ENCODE results near the gene ZDHHC7. TPM values are rescaled to one million over a fixed set of nuclear protein-coding genes. Genes with fewer than 3 reads are reported as not detected.
A peak's percentile ranks its signal among the peaks of the same experiment; 100 is the strongest.

The ZDHHC7 gene
- total and polyA plus RNA-seq, 5 donors from 2014 or later, result 26.0 to 42.6 (median 37.4) TPM

GRCh38 chr16:85003725-85004586 lies 7.4 kb downstream of the ZDHHC7 start:
- no peak for DNase-seq
- no peak for ATAC-seq (ENCODE audit: low read depth in 2 of 2)

GRCh38 chr16:85003076-85003475 lies 8.3 kb downstream of the ZDHHC7 start:
- no peaks in the 10 kb centered on the region for H3K9me3 Mint-ChIP-seq
- ATAC-seq (ENCODE audit: low read depth in 2 of 2) (no peak), DNase-seq (no peak)
- H3K4me3 ChIP-seq (ENCODE audit: low read depth, low read length), result no peak overlapping the region
- H3K36me3 Mint-ChIP-seq, result peaks cover 11% of the 10 kb centered on the region
- H3K9me3 ChIP-seq (ENCODE audit: control insufficient read depth in 2 of 2, low read length in 2 of 2), result no peaks in the 10 kb centered on the region
- no peak overlapping the region for H3K27ac ChIP-seq (ENCODE audit: insufficient read depth, low read length, poor library complexity, severe bottlenecking)
- peaks cover 12% of the 10 kb centered on the region for H3K36me3 ChIP-seq (ENCODE audit: control insufficient read depth, insufficient read depth, low read length)
- H3K27me3 ChIP-seq (ENCODE audit: control insufficient read depth, insufficient read depth, low read length), result no peaks in the 10 kb centered on the region
- H3K4me3 Mint-ChIP-seq, result peak overlapping the region in 3 of 4 donors; percentile 52 to 76 (median 71)
- H3K4me1 ChIP-seq (ENCODE audit: control insufficient read depth, insufficient read depth, low read length, poor library complexity, severe bottlenecking), result peaks cover 25% of the 10 kb centered on the region
- peaks cover 24 to 76% (median 50%) of the 10 kb centered on the region in 4 donors for H3K4me1 Mint-ChIP-seq
- no peaks in the 10 kb centered on the region for H3K27me3 Mint-ChIP-seq
- H3K27ac Mint-ChIP-seq, result peak overlapping the region; percentile 70 to 87 (median 85)

More at GRCh38 chr16:85003725-85004586, 7.4 kb downstream of the ZDHHC7 start:
- H3K4me1 ChIP-seq (ENCODE audit: control insufficient read depth, insufficient read depth, low read length, poor library complexity, severe bottlenecking), result peaks cover 25% of the 10 kb centered on the region
- Mint-ChIP-seq H3K4me1 (peaks cover 25 to 80% (median 55%) of the 10 kb centered on the region in 4 donors), H3K27me3 (no peaks in the 10 kb centered on the region), H3K9me3 (no peaks in the 10 kb centered on the region), H3K4me3 (peak overlapping the region in 3 of 4 donors; percentile 10 to 57 (median 28)), H3K36me3 (peaks cover 11% of the 10 kb centered on the region), H3K27ac (peak overlapping the region in 2 of 3 donors; percentile 67 to 75)
- H3K4me3 ChIP-seq (ENCODE audit: low read depth, low read length), result no peak overlapping the region
- H3K9me3 ChIP-seq (ENCODE audit: control insufficient read depth in 2 of 2, low read length in 2 of 2), result no peaks in the 10 kb centered on the region
- peaks cover 12% of the 10 kb centered on the region for H3K36me3 ChIP-seq (ENCODE audit: control insufficient read depth, insufficient read depth, low read length)
- H3K27ac ChIP-seq (ENCODE audit: insufficient read depth, low read length, poor library complexity, severe bottlenecking), result no peak overlapping the region
- no peaks in the 10 kb centered on the region for H3K27me3 ChIP-seq (ENCODE audit: control insufficient read depth, insufficient read depth, low read length)

- peaks cover 24 to 71% (median 47%) of the 10 kb centered on the region in 4 donors for H3K4me1 Mint-ChIP-seq
- H3K4me3 ChIP-seq (ENCODE audit: low read depth, low read length), result no peak overlapping the region
- peaks cover 21% of the 10 kb centered on the region for H3K4me1 ChIP-seq (ENCODE audit: control insufficient read depth, insufficient read depth, low read length, poor library complexity, severe bottlenecking)
- DNase-seq (no peak), ATAC-seq (ENCODE audit: low read depth in 2 of 2) (peak in 1 of 2 donors; percentile 18)
- H3K27me3 ChIP-seq (ENCODE audit: control insufficient read depth, insufficient read depth, low read length), result no peaks in the 10 kb centered on the region
- H3K27ac ChIP-seq (ENCODE audit: insufficient read depth, low read length, poor library complexity, severe bottlenecking), result no peak overlapping the region
- peak overlapping the region; percentile 34 to 76 (median 62) for H3K4me3 Mint-ChIP-seq
- no peaks in the 10 kb centered on the region for H3K9me3 Mint-ChIP-seq
- H3K27me3 Mint-ChIP-seq, result no peaks in the 10 kb centered on the region
- peaks cover 12% of the 10 kb centered on the region for H3K36me3 ChIP-seq (ENCODE audit: control insufficient read depth, insufficient read depth, low read length)
- H3K27ac Mint-ChIP-seq, result peak overlapping the region; percentile 39 to 87 (median 85)
- peaks cover 11% of the 10 kb centered on the region for H3K36me3 Mint-ChIP-seq
- H3K9me3 ChIP-seq (ENCODE audit: control insufficient read depth in 2 of 2, low read length in 2 of 2), result no peaks in the 10 kb centered on the region
These were observed 8.7 kb downstream of the ZDHHC7 start for GRCh38 chr16:85002608-85003007.

GRCh38 chr16:85002099-85002541 lies 9.2 kb downstream of the ZDHHC7 start:
- Histone ChIP-seq H3K4me3 (ENCODE audit: low read depth, low read length) (no peak overlapping the region), H3K9me3 (ENCODE audit: control insufficient read depth in 2 of 2, low read length in 2 of 2) (no peaks in the 10 kb centered on the region), H3K4me1 (ENCODE audit: control insufficient read depth, insufficient read depth, low read length, poor library complexity, severe bottlenecking) (peaks cover 20% of the 10 kb centered on the region), H3K27me3 (ENCODE audit: control insufficient read depth, insufficient read depth, low read length) (no peaks in the 10 kb centered on the region), H3K27ac (ENCODE audit: insufficient read depth, low read length, poor library complexity, severe bottlenecking) (no peak overlapping the region), H3K36me3 (ENCODE audit: control insufficient read depth, insufficient read depth, low read length) (peaks cover 12% of the 10 kb centered on the region)
- Mint-ChIP-seq H3K27ac (peak overlapping the region in 2 of 3 donors; percentile 85 to 87), H3K27me3 (no peaks in the 10 kb centered on the region), H3K4me1 (peaks cover 24 to 67% (median 42%) of the 10 kb centered on the region in 4 donors), H3K9me3 (no peaks in the 10 kb centered on the region), H3K4me3 (peak overlapping the region in 2 of 4 donors; percentile 34 to 52), H3K36me3 (peaks cover 11% of the 10 kb centered on the region)
- no peak for ATAC-seq (ENCODE audit: low read depth in 2 of 2)
- no peak for DNase-seq

- Histone ChIP-seq H3K27ac (ENCODE audit: insufficient read depth, low read length, poor library complexity, severe bottlenecking) (no peak overlapping the region), H3K36me3 (ENCODE audit: control insufficient read depth, insufficient read depth, low read length) (peaks cover 16% of the 10 kb centered on the region), H3K27me3 (ENCODE audit: control insufficient read depth, insufficient read depth, low read length) (no peaks in the 10 kb centered on the region), H3K4me1 (ENCODE audit: control insufficient read depth, insufficient read depth, low read length, poor library complexity, severe bottlenecking) (peaks cover 24% of the 10 kb centered on the region), H3K9me3 (ENCODE audit: control insufficient read depth in 2 of 2, low read length in 2 of 2) (no peaks in the 10 kb centered on the region), H3K4me3 (ENCODE audit: low read depth, low read length) (no peak overlapping the region)
- Mint-ChIP-seq H3K9me3 (no peaks in the 10 kb centered on the region), H3K36me3 (peaks cover 12% of the 10 kb centered on the region), H3K4me1 (peaks cover 27 to 67% (median 41%) of the 10 kb centered on the region in 4 donors), H3K4me3 (peak overlapping the region in 1 of 4 donors; percentile 40), H3K27ac (no peak overlapping the region), H3K27me3 (no peaks in the 10 kb centered on the region)
- ATAC-seq (ENCODE audit: low read depth in 2 of 2) (no peak), DNase-seq (no peak)
These were observed 11.4 kb downstream of the ZDHHC7 start for GRCh38 chr16:84999857-85000480.

- H3K27ac ChIP-seq (ENCODE audit: insufficient read depth, low read length, poor library complexity, severe bottlenecking), result no peak overlapping the region
- H3K27me3 ChIP-seq (ENCODE audit: control insufficient read depth, insufficient read depth, low read length), result no peaks in the 10 kb centered on the region
- ATAC-seq (ENCODE audit: low read depth in 2 of 2) (no peak), DNase-seq (no peak)
- no peaks in the 10 kb centered on the region for H3K9me3 ChIP-seq (ENCODE audit: control insufficient read depth in 2 of 2, low read length in 2 of 2)
- Mint-ChIP-seq H3K27ac (peak overlapping the region in 1 of 3 donors; percentile 0), H3K9me3 (no peaks in the 10 kb centered on the region), H3K27me3 (no peaks in the 10 kb centered on the region), H3K36me3 (peaks cover 15% of the 10 kb centered on the region), H3K4me3 (no peak overlapping the region), H3K4me1 (peaks cover 30 to 59% (median 36%) of the 10 kb centered on the region in 4 donors)
- H3K4me3 ChIP-seq (ENCODE audit: low read depth, low read length), result no peak overlapping the region
- peaks cover 21% of the 10 kb centered on the region for H3K4me1 ChIP-seq (ENCODE audit: control insufficient read depth, insufficient read depth, low read length, poor library complexity, severe bottlenecking)
- H3K36me3 ChIP-seq (ENCODE audit: control insufficient read depth, insufficient read depth, low read length), result peaks cover 20% of the 10 kb centered on the region
These were observed 12.1 kb downstream of the ZDHHC7 start for GRCh38 chr16:84999200-84999599.

GRCh38 chr16:84996365-84996764 lies 15.0 kb downstream of the ZDHHC7 start:
- Mint-ChIP-seq H3K36me3 (peaks cover 20% of the 10 kb centered on the region), H3K4me1 (peaks cover 16 to 38% (median 21%) of the 10 kb centered on the region in 4 donors), H3K27ac (peak overlapping the region in 2 of 3 donors; percentile 65 to 80), H3K4me3 (no peak overlapping the region), H3K9me3 (no peaks in the 10 kb centered on the region), H3K27me3 (no peaks in the 10 kb centered on the region)
- DNase-seq (no peak), ATAC-seq (ENCODE audit: low read depth in 2 of 2) (no peak)
- Histone ChIP-seq H3K9me3 (ENCODE audit: control insufficient read depth in 2 of 2, low read length in 2 of 2) (no peaks in the 10 kb centered on the region), H3K27ac (ENCODE audit: insufficient read depth, low read length, poor library complexity, severe bottlenecking) (no peak overlapping the region), H3K36me3 (ENCODE audit: control insufficient read depth, insufficient read depth, low read length) (peaks cover 33% of the 10 kb centered on the region), H3K27me3 (ENCODE audit: control insufficient read depth, insufficient read depth, low read length) (no peaks in the 10 kb centered on the region), H3K4me1 (ENCODE audit: control insufficient read depth, insufficient read depth, low read length, poor library complexity, severe bottlenecking) (peaks cover 3% of the 10 kb centered on the region), H3K4me3 (ENCODE audit: low read depth, low read length) (no peak overlapping the region)
